Prostate gland (tissue), 2 donors: ENCODE results near the gene CYP27A1. TPM values are rescaled to one million over a fixed set of nuclear protein-coding genes. Genes with fewer than 3 reads are reported as not detected.
"Not testable (repeated sequence)": the region's sequence is repeated elsewhere in the genome, so short reads cannot be mapped to it uniquely, and the experiment has no call there.

ENCODE experiments used
- DNase-seq: peaks from one replicate; pipeline ENCODE4 v3.0.0-alpha.2; 2019; ENCODE audit warnings: low spot score
- H3K27ac ChIP-seq, 2 donors: fragments of 200-600 bp; sonication (generic); 2 replicates each; pipeline ENCODE4 v1.5.1; 2017 to 2019
- H3K27me3 ChIP-seq: fragments of 200-600 bp; sonication (generic); replicated peaks from 2 replicates; pipeline ENCODE4 v1.5.1; 2019; ENCODE audit not compliant: insufficient read depth
- H3K36me3 ChIP-seq, 2 donors: fragments of 200-600 bp; sonication (generic); 1 replicate in 1 of 2; 2 replicates in 1 of 2; pipeline versions ENCODE4 v1.5.1 to v1.8.1; 2017 to 2019
- H3K4me1 ChIP-seq: fragments of 200-600 bp; sonication (generic); replicated peaks from 2 replicates; pipeline ENCODE4 v1.5.1; 2019
- H3K4me3 ChIP-seq, 2 donors: fragments of 200-600 bp; sonication (generic); 2 replicates each; pipeline ENCODE4 v1.5.1; 2017 to 2019
- H3K9me3 ChIP-seq: fragments of 200-600 bp; sonication (generic); 2 replicates; pipeline ENCODE4 v1.5.1; 2017
- POLR2A ChIP-seq: fragments of 450-650 bp; IDR thresholded peaks from one replicate; pipeline ENCODE4 v1.6.1; 2016; ENCODE audit warnings: antibody characterized with exemption, mild to moderate bottlenecking
- POLR2AphosphoS5 ChIP-seq: sonication (generic); formaldehyde crosslinking; IDR thresholded peaks from one replicate; pipeline ENCODE4 v1.6.1; 2017; ENCODE audit warnings: antibody characterized with exemption
- WGBS: methylation state at CpG from one replicate; pipeline ENCODE4 v1.1.5; 2018; 5-methylcytosine and 5-hydroxymethylcytosine counted together
- intact Hi-C: fragments of 100-400 bp; cut with DNase I; formaldehyde crosslinking; loops from one replicate; pipeline ENCODE4 v1.14.2; 2022
- total RNA-seq, 2 donors: library from RNA; depleted of rRNA; stranded (reverse); fragments of >200 nt; gene quantifications; one replicate each; pipeline ENCODE4 v1.1.0, GENCODE V29; 2016
- TF ChIP-seq, protein P1 (sequence below), 4 experiments: fragments of 200-600 bp in 2 of 4; fragments of 450-650 bp in 2 of 4; sonication (generic) in 2 of 4; IDR thresholded peaks; 1 replicate in 3 of 4; 2 replicates in 1 of 4; pipeline ENCODE4 v1.5.1; 2016 to 2019; ENCODE audit warnings: antibody characterized with exemption in 4 of 4, mild to moderate bottlenecking in 2 of 4, moderate library complexity in 2 of 4

The CYP27A1 gene
- total RNA-seq, 2 donors from 2014 or later, result 97.7 to 98.3 TPM

DNA sequence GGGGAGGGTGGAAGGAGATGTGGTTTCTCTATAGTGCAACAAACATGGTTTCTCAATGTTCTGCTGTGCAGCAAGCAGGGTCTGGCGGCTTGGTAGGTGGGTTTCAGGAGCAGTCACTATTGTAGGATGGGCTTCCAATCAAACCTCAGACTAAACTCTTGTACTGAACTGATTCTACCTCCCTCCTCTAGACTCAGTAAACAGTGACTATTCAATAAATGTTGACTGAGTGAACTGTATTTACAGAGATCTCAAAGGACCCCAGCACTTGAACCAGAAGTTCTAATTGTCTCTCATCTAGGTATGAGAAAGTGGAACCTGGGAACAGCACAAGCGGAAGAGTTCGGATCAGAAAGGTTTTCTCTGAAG is 26.8 kb upstream of the CYP27A1 start:
- WGBS, result 88% methylated on average over 3 of the region's 3 CpGs
- no peak overlapping the region for H3K27ac ChIP-seq

DNA sequence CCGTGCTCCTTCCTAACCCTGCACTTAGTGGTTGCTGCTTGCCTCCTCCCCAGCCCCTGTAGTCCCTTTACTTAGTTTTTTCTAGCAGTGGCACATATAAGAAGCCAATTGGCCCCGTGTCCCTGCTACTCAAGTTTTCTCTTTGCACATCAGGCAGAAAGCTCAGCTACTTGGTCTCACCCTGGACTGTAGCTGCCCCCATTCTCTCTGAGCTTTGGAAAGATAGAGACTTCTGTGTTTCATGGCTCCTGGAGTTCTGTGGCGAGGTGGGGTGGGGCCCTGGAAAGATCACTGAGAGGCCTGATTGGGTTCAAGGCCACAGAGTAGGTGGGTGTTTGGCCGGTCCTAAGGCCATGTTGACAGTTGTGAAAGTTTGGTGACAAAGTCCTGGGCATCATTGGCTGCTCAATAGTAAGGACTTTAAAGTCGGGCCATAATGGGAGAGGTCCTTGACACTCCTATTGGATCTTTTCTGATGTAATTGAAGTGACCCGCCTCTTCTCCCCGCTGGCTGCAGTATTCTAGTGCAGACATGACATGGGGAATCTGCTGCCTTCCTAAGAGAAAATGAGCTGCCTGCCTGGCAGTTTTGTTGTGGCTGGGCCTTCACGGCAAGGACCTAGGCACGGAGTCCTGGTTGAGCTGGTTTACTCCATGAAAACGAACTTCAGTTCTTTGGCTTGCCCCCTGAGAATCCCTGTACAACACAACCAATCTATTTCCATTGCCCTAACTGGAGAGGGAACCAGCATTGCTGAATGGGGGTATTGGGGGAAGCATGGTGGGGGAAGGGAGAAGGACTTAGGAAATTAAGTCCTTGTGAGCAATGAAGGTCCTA is 26.2 kb upstream of the CYP27A1 start:
- Histone ChIP-seq H3K27me3 (no peaks in the 10 kb centered on the region), H3K4me1 (no peaks in the 10 kb centered on the region), H3K27ac (no peak overlapping the region), H3K9me3 (no peaks in the 10 kb centered on the region), H3K36me3 (no peaks in the 10 kb centered on the region), H3K4me3 (no peak overlapping the region)
- no peak for DNase-seq
- intact Hi-C loops, result no loop called here
- TF ChIP-seq, protein P1, sequence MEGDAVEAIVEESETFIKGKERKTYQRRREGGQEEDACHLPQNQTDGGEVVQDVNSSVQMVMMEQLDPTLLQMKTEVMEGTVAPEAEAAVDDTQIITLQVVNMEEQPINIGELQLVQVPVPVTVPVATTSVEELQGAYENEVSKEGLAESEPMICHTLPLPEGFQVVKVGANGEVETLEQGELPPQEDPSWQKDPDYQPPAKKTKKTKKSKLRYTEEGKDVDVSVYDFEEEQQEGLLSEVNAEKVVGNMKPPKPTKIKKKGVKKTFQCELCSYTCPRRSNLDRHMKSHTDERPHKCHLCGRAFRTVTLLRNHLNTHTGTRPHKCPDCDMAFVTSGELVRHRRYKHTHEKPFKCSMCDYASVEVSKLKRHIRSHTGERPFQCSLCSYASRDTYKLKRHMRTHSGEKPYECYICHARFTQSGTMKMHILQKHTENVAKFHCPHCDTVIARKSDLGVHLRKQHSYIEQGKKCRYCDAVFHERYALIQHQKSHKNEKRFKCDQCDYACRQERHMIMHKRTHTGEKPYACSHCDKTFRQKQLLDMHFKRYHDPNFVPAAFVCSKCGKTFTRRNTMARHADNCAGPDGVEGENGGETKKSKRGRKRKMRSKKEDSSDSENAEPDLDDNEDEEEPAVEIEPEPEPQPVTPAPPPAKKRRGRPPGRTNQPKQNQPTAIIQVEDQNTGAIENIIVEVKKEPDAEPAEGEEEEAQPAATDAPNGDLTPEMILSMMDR (IDR thresholded peaks at IDR 0.05), result no peak
- no peak for TF ChIP-seq POLR2A
- TF ChIP-seq POLR2AphosphoS5, result no peak
- 94% methylated on average over 10 of the region's 10 CpGs for WGBS

More for the DNA sequence above, 26.8 kb upstream of the CYP27A1 start:
- no peak for DNase-seq
- intact Hi-C loops, result no loop called here
- Histone ChIP-seq H3K27me3 (no peaks in the 10 kb centered on the region), H3K36me3 (no peaks in the 10 kb centered on the region), H3K4me3 (no peak overlapping the region), H3K9me3 (no peaks in the 10 kb centered on the region), H3K4me1 (no peaks in the 10 kb centered on the region)
- TF ChIP-seq POLR2A, result no peak
- TF ChIP-seq, protein P1 (IDR thresholded peaks at IDR 0.05), result no peak
- no peak for TF ChIP-seq POLR2AphosphoS5

DNA sequence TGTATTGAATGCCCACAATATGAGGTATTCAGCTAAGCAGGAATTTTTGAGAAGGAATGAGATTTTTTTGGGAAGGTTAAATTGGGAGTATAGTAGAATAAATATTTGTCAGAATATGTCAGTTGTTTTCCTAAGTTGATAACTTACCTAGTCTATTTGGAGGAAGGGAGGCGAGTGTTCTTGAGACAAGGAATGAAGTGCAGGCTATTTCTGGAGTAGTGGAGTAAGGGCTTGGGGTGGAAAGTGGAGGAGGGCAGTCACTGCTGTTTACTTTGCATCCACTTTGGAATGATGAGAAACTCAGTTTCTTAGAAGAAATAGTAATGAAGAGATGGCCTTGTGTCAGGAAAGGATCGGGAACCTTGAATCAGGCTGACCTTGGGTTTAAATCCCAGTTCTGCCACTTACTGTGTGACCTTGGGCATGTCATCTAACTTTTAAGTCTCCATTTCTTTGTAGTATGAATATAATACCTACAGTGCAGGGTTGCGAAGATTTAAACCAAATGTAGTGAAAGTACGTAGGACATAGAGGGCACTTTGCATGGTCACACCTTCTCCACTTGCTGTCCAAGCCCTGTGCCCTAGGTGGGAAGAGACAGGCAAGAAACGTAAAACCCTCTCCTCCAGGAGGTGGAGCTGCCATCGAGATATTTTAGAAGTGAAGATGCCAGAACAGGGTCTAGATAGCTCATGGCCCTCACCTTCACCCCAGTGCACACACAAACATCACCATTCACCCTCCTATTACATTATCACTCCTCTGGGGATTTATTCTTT is 25.2 kb upstream of the CYP27A1 start:
- H3K9me3 ChIP-seq, result no peaks in the 10 kb centered on the region

DNA sequence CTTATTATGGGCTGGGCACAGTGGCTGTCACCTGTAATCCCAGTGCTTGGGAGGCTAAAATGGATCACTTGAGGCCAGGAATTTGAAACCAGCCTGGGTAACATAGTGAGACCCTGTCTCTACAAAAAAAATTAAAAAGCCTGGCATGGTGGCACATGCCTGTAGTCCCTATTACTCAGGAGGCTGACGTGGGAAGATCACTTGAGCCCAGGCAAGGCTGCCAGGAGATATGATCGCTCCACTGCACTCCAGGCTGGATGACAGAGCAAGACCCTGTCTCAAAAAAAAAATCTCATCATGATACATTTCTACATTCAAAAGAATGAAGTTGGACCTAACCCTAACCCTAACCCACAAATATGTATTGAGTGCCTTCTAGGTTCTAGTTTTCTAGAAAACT is 20.2 kb upstream of the CYP27A1 start:
- H3K27ac ChIP-seq, result no peak overlapping the region
- intact Hi-C loops, result no loop called here
- WGBS, result 66% methylated on average over 2 of the region's 2 CpGs
- H3K9me3 ChIP-seq, result no peaks in the 10 kb centered on the region
- no peaks in the 10 kb centered on the region for H3K27me3 ChIP-seq
- H3K4me1 ChIP-seq, result no peaks in the 10 kb centered on the region
- no peaks in the 10 kb centered on the region for H3K36me3 ChIP-seq
- TF ChIP-seq, protein P1 (IDR thresholded peaks at IDR 0.05), result no peak
- TF ChIP-seq POLR2AphosphoS5 (no peak), POLR2A (no peak)
- no peak overlapping the region for H3K4me3 ChIP-seq
- DNase-seq, result no peak

More for the DNA sequence above, 25.2 kb upstream of the CYP27A1 start:
- Histone ChIP-seq H3K27me3 (no peaks in the 10 kb centered on the region), H3K27ac (no peak overlapping the region), H3K36me3 (no peaks in the 10 kb centered on the region), H3K4me1 (no peaks in the 10 kb centered on the region), H3K4me3 (no peak overlapping the region)
- WGBS, result 83% methylated on average over 6 of the region's 6 CpGs
- TF ChIP-seq, protein P1 (IDR thresholded peaks at IDR 0.05), result no peak
- TF ChIP-seq POLR2A, result no peak
- TF ChIP-seq POLR2AphosphoS5, result no peak
- no peak for DNase-seq
- intact Hi-C loops, result no loop called here

DNA sequence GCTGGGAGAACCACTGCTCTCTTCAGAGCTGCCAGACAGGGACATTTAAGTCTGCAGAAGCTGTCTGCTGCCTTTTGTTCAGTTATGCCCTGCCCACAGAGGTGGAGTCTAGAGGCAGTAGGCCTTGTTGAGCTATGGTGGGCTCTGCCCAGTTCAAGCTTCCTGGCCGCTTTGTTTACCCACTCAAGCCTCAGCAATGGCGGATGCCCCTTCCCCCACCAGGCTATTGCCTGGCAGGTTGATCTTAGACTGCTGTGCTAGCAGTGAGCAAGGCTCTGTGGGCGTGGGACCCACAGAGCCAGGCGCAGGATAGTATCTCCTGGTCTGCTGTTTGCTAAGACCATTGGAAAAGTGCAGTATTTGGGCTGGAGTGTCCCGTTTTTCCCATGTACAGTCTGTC is 9.2 kb upstream of the CYP27A1 start:
- H3K4me1 ChIP-seq, H3K9me3 ChIP-seq, H3K27me3 ChIP-seq, H3K27ac ChIP-seq, H3K36me3 ChIP-seq, DNase-seq, H3K4me3 ChIP-seq, intact Hi-C loops: not testable (repeated sequence)
- 86% methylated on average over 5 of the region's 5 CpGs for WGBS
